ENCODE results near the gene TDRKH.

The TDRKH gene

GRCh38 chr1:151790940-151791651 is 796 bp upstream of the TDRKH start:
- TF ChIP-seq EP300 (IDR thresholded peaks at IDR 0.05; ENCODE audit: borderline replicate concordance) (no peak), NFIC (IDR thresholded peaks at IDR 0.05) (no peak)

- TF ChIP-seq MAX (IDR thresholded peaks at IDR 0.05): no peak
- no peak for TF ChIP-seq FOXM1 (IDR thresholded peaks at IDR 0.05; ENCODE audit: borderline replicate concordance, low read depth)
- no peak for TF ChIP-seq RAD21 (IDR thresholded peaks at IDR 0.05; ENCODE audit: low read depth)
- no peak for TF ChIP-seq CREB1 (IDR thresholded peaks at IDR 0.05; ENCODE audit: low read depth)
- no peak for TF ChIP-seq TEAD4 (IDR thresholded peaks at IDR 0.05)
- no peak for TF ChIP-seq EGR1 (IDR thresholded peaks at IDR 0.05)
- no peak for TF ChIP-seq REST (IDR thresholded peaks at IDR 0.05; ENCODE audit: low read depth)
- no peak for TF ChIP-seq CEBPB (IDR thresholded peaks at IDR 0.05)
- no peak for TF ChIP-seq TAF1 (IDR thresholded peaks at IDR 0.05; ENCODE audit: low read depth)
- no peak for TF ChIP-seq YY1 (IDR thresholded peaks at IDR 0.05; ENCODE audit: low read depth)
- TF ChIP-seq NFIC (IDR thresholded peaks at IDR 0.05): no peak
- no peak for TF ChIP-seq EP300 (IDR thresholded peaks at IDR 0.05; ENCODE audit: borderline replicate concordance)
- TF ChIP-seq ZBTB7A (IDR thresholded peaks at IDR 0.05; ENCODE audit: low read depth): no peak
- no peak for TF ChIP-seq USF1 (IDR thresholded peaks at IDR 0.05)
- no peak for TF ChIP-seq TCF12 (IDR thresholded peaks at IDR 0.05; ENCODE audit: low read depth)
These were observed 2.6 kb downstream of the TDRKH start for GRCh38 chr1:151787689-151788088.

GRCh38 chr1:151783796-151784195 is 6.5 kb downstream of the TDRKH start:
- no peak for TF ChIP-seq EGR1 (IDR thresholded peaks at IDR 0.05)

GRCh38 chr1:151782741-151783140 is 7.6 kb downstream of the TDRKH start:
- TF ChIP-seq REST (IDR thresholded peaks at IDR 0.05; ENCODE audit: low read depth) (no peak), USF1 (IDR thresholded peaks at IDR 0.05) (no peak), YY1 (IDR thresholded peaks at IDR 0.05; ENCODE audit: low read depth) (no peak), EGR1 (IDR thresholded peaks at IDR 0.05) (no peak), NFIC (IDR thresholded peaks at IDR 0.05) (no peak), EP300 (IDR thresholded peaks at IDR 0.05; ENCODE audit: borderline replicate concordance) (no peak), CEBPB (IDR thresholded peaks at IDR 0.05) (no peak), TEAD4 (IDR thresholded peaks at IDR 0.05) (no peak), CREB1 (IDR thresholded peaks at IDR 0.05; ENCODE audit: low read depth) (no peak), RAD21 (IDR thresholded peaks at IDR 0.05; ENCODE audit: low read depth) (no peak), MAX (IDR thresholded peaks at IDR 0.05) (no peak), TAF1 (IDR thresholded peaks at IDR 0.05; ENCODE audit: low read depth) (no peak), FOXM1 (IDR thresholded peaks at IDR 0.05; ENCODE audit: borderline replicate concordance, low read depth) (no peak), ZBTB7A (IDR thresholded peaks at IDR 0.05; ENCODE audit: low read depth) (no peak), TCF12 (IDR thresholded peaks at IDR 0.05; ENCODE audit: low read depth) (no peak)

- TF ChIP-seq USF1 (IDR thresholded peaks at IDR 0.05) (no peak), MAX (IDR thresholded peaks at IDR 0.05) (no peak), TCF12 (IDR thresholded peaks at IDR 0.05; ENCODE audit: low read depth) (no peak), RAD21 (IDR thresholded peaks at IDR 0.05; ENCODE audit: low read depth) (no peak), EGR1 (IDR thresholded peaks at IDR 0.05) (no peak), REST (IDR thresholded peaks at IDR 0.05; ENCODE audit: low read depth) (no peak), ZBTB7A (IDR thresholded peaks at IDR 0.05; ENCODE audit: low read depth) (no peak), TEAD4 (IDR thresholded peaks at IDR 0.05) (no peak), YY1 (IDR thresholded peaks at IDR 0.05; ENCODE audit: low read depth) (no peak), FOXM1 (IDR thresholded peaks at IDR 0.05; ENCODE audit: borderline replicate concordance, low read depth) (no peak), CEBPB (IDR thresholded peaks at IDR 0.05) (no peak), CREB1 (IDR thresholded peaks at IDR 0.05; ENCODE audit: low read depth) (no peak), NFIC (IDR thresholded peaks at IDR 0.05) (no peak), EP300 (IDR thresholded peaks at IDR 0.05; ENCODE audit: borderline replicate concordance) (no peak), TAF1 (IDR thresholded peaks at IDR 0.05; ENCODE audit: low read depth) (no peak)
These were observed 10.4 kb downstream of the TDRKH start for GRCh38 chr1:151779852-151780251.
